HG03108 (cell line): ENCODE data around the gene GABPA.
"Not testable (repeated sequence)": the region's sequence is repeated elsewhere in the genome, so short reads cannot be mapped to it uniquely, and the experiment has no call there.

Experiments used
- ATAC-seq: cut with Tn5 transposase; IDR thresholded peaks from one replicate; pipeline ENCODE4 v1.9.1; 2021; ENCODE audit warnings: moderate library complexity; ENCODE audit not compliant: unreplicated experiment

The GABPA gene

GRCh38 chr21:25737421-25737820 is 2.6 kb downstream of the GABPA start:
- no peak for ATAC-seq

- ATAC-seq = no peak
Observed at GRCh38 chr21:25742900-25743299, 8.1 kb downstream of the GABPA start.

DNA sequence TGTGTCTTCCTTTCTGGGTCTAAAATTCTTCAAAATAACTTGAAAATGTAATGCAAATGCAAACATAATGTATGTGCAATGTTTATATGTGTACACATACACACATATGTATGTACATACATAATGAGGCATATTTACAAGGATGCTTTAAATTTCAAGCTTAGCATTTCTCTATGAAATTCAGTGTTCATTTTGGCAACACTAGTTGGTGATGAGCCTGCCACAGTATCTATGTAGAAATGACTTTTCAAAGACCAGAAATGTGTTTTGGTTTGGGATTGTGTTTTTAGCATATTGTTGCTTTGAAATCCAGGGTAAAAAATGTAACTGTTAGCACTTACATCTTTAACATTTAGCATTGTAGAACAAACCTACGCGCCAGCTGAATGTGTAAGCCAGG is 10.1 kb downstream of the GABPA start:
- no peak for ATAC-seq

- ATAC-seq = no peak
Observed at GRCh38 chr21:25750085-25750484, 15.3 kb downstream of the GABPA start.

- no peak for ATAC-seq
Observed at GRCh38 chr21:25752416-25752815, 17.6 kb downstream of the GABPA start.

DNA sequence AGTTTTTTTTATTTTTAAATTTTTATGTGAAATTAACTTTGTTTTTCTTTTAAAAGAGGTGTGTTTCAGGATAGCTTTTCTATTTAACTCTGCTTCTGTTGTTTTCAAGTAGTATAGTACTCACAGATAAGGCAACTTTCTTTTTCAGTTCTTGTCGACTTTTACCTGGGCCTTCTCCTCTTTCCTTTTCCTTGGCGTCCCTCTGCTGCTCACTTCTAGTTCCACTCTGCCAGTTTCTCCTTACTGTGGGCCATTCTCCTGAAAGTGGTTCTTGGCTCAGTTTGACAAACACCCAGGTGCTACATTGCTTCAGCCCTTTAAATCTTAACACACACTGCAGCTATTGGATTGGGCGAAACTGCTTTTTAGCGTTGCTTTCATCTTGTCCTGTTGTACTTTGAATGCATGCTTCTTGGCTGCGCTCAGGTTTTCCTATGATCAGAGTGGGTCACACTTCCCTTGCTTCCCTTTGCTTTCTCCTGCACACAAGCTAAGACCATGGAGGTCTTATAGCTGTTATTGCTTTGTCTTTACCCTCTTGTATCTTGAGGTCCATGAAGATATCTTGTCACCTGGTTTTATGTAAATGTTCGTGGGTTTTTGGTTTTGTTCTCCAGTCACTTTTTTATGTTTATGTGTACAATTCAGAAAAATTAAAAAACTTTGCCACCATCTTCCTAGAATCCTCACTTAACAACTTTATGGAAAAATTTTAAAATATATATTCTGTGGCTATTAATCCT is 21.6 kb downstream of the GABPA start:
- no peak for ATAC-seq

DNA sequence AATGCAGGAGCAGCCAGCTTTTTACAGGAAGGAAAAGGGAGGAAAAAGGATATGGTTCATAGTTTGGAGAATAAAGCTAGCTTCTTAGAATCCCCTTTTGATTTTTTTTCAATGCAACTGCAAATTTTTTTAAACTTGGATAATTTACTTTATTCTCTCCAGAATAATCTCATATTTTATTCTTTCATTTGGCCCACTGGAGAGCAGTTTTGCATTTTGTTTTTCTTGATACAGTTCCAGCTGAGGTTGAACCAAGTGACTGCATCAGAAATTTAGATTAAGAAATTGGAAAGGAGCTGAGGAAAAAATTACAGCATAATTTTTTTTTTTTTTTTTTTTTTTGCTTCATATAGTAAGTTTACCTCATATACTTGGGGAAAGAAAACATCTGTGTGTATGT is 22.8 kb downstream of the GABPA start:
- ATAC-seq = no peak

DNA sequence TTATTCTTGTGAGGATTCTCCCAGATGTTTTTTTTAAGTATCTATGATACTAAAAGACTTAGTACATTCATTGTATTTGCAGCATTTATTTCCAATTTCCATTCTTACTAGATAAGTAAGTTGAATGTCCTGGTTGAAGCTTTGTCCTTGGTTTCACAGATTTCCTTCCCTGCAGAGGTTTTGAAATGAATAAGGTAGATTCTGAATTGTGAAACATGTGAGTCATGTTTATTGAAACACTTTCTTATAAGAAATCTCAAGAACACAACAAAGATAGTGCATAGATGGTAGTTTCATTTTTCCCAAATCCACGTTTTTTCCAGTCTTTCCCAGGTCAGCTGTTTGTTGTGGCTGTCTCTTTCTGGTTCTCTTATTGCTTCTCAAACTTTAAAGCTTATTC is 24.8 kb downstream of the GABPA start:
- no peak for ATAC-seq

DNA sequence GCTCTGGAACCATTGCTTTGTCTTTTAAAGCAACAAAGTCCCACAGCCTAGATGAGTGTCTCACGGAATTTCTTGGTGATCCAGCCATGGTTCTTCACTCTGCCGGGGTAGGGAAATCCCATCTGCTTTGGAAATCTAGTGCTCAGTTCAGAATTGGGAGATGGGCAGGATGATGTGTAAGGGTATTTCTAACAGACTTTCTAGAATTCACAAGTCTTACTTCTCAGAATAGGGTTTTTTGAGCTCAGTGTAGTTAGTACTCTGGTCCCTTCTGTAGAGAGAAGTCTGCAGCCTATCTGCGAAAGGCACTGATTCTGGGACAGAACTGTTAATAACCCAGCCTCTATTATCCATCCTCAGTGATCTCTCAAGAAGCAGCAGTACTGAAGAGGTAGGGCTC is 25.3 kb downstream of the GABPA start:
- ATAC-seq = no peak

- ATAC-seq = no peak
Observed at GRCh38 chr21:25760677-25761076, 25.9 kb downstream of the GABPA start.

- no peak for ATAC-seq
Observed at GRCh38 chr21:25764065-25764464, 29.3 kb downstream of the GABPA start.

- ATAC-seq = no peak
Observed at GRCh38 chr21:25767921-25768320, 33.1 kb downstream of the GABPA start.

DNA sequence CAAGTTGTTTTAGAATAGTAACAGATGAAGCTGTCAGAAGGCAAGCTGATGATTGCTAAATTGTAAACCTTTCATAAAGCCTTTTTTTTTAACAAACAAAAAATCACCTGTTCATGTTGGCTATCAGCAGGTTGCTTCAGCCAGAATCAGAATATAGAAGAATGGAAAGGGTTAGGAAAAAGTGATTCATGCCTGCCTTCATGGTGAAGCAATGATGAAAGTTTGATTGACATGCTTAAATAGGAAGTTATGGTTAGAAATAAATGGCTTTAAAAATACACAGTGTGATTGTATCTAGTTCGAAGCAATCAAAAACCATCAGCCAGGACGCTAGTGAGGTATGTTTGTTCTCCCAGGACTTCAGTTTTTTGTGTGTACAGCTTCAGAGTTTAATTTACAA is 37.9 kb downstream of the GABPA start:
- ATAC-seq = no peak

- no peak for ATAC-seq
Observed at GRCh38 chr21:25776440-25776839, 41.7 kb downstream of the GABPA start.

GRCh38 chr21:25778126-25778875 is 43.5 kb downstream of the GABPA start:
- ATAC-seq = not testable (repeated sequence)

- ATAC-seq = no peak
Observed at GRCh38 chr21:25788677-25789076, 53.9 kb downstream of the GABPA start.

- no peak for ATAC-seq
Observed at GRCh38 chr21:25790122-25790877, 55.5 kb downstream of the GABPA start.

DNA sequence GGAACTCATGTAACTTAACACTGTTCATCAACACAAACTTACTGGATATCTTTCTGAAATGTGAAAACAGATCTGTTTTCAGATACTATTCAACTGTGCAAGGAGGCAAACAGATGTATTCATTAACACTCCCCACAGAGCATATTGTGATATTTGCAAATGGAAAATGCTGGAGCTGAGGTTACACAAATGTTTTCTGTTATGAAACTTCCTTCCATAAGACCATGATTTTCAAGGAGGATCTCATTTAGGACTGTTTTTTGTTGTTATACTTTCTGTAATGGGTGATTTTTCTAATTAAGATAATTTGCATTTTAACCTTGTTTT is 56.1 kb downstream of the GABPA start:
- ATAC-seq = no peak

DNA sequence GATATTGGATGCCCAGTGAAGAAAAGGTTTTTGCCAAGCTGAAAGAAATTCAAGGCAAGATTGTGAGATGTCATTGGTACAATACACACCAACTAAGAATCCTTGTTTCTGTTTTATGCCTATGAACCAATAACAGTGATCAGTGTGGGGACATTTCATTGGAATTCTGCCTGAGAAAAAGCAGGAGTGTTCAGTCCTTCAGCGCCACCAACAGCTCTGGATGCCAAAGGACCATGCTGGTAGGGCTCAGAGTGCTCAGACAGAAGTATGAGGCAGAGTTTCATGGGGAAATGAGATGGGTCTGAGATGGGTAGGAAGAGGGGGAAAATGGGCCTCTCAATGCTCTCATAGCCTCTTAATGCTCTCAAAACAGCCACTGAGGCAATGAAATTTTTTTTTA is 56.5 kb downstream of the GABPA start:
- ATAC-seq = no peak

DNA sequence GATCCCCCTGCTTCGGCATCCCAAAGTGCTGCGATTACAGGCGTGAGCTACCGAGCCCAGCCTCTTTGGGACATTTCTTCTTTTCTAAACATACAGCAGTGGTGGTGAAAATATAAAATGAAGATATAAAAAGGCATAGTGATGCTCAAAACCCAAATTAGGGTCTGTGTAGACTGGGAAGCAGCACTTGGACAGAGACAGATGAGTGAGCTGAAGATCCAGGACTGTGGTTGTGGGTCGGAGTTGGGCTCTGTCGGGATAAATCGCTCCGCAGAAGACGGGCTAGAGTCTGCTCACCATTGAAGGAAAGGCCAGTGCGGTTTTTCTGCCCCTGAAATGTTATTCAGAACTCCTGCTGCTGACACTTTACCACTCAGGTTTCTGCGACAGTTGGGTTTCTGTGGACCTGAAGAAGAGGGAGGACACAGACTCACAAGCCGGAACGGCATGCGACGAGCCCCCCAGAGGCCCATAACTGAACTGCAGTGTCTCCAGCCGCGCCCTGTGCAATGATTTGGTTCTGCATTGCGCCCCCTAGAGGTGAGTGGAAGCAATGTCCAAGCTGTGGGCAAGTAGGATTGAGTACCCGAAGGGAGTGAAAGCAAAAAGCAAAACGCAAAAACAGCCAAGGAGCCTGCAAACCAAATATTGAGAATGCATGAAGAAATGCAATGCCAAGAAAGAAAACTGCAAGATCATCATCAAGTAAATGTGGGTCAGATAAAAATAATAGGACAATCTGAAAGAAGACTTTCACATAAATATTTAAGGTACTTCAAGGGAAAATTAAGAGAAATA is 66.6 kb downstream of the GABPA start:
- ATAC-seq = peak; percentile 98

- ATAC-seq = no peak
Observed at GRCh38 chr21:25806060-25806459, 71.3 kb downstream of the GABPA start.
